Measurements from ENCODE around the gene PSG3. TPM values are rescaled to one million over a fixed set of nuclear protein-coding genes. Genes with fewer than 3 reads are reported as not detected.
"Not testable (repeated sequence)": the region's sequence is repeated elsewhere in the genome, so short reads cannot be mapped to it uniquely, and the experiment has no call there.

The PSG3 gene
- total RNA-seq, 1 experiment from 2014 or later = not detected

GRCh38 chr19:42787766-42788165 lies 47.5 kb upstream of the PSG3 start:
- H3K18ac ChIP-seq (ENCODE audit: insufficient read length, low read depth, low read length); H3K27ac ChIP-seq (ENCODE audit: insufficient read length, low read depth, low read length); H3T11ph ChIP-seq (ENCODE audit: low read length); H3K4ac ChIP-seq (ENCODE audit: low read depth, low read length); DNase-seq; H3K27me3 ChIP-seq (ENCODE audit: insufficient read depth, low read length); H2AFZ ChIP-seq (ENCODE audit: low read length); H2BK120ac ChIP-seq (ENCODE audit: low read depth, low read length, poor library complexity, severe bottlenecking); H3K27me3 Mint-ChIP-seq (ENCODE audit: low read depth); H3K27ac Mint-ChIP-seq; H3K4me1 ChIP-seq (ENCODE audit: insufficient read depth, low read length); H3K9ac ChIP-seq (ENCODE audit: extremely low read depth, insufficient read length, low read length); H3K4me1 Mint-ChIP-seq; H3K36me3 Mint-ChIP-seq (ENCODE audit: insufficient read depth in 1 of 3, low read depth in 3 of 3); H3K79me2 ChIP-seq (ENCODE audit: insufficient read depth, low read length); H3K4me2 ChIP-seq (ENCODE audit: insufficient read depth, insufficient read length, low read length); H2BK20ac ChIP-seq (ENCODE audit: low read depth, low read length, poor library complexity, severe bottlenecking); H2AK5ac ChIP-seq (ENCODE audit: insufficient read length, low read length); H4K8ac ChIP-seq (replicated peaks; ENCODE audit: insufficient read length, low read depth, low read length); H3K23ac ChIP-seq (ENCODE audit: insufficient read length, low read depth, low read length); H2BK15ac ChIP-seq (ENCODE audit: low read depth, low read length); H4K5ac ChIP-seq (ENCODE audit: insufficient read length, low read depth, low read length); H4K20me1 ChIP-seq (ENCODE audit: control insufficient read depth, insufficient read depth, insufficient read length); H3K23me2 ChIP-seq (ENCODE audit: insufficient read length, low read depth, low read length, poor library complexity, severe bottlenecking); H4K91ac ChIP-seq (ENCODE audit: insufficient read length, low read depth, low read length); H3K4me3 Mint-ChIP-seq; H2BK12ac ChIP-seq (ENCODE audit: insufficient read length, low read depth, low read length); H2BK5ac ChIP-seq (ENCODE audit: insufficient read length, low read length); H3K79me1 ChIP-seq (ENCODE audit: insufficient read depth, low read depth, low read length, poor library complexity, severe bottlenecking); H3K56ac ChIP-seq (ENCODE audit: insufficient read length, low read depth, low read length); H3K14ac ChIP-seq (ENCODE audit: insufficient read depth, low read length): not testable (repeated sequence)
- H3K9me3 ChIP-seq (ENCODE audit: control insufficient read depth, low read depth, low read length) = peaks cover 38% of the 10 kb centered on the region
- no CpG with 5 or more reads among the region's 2 CpGs for WGBS (ENCODE audit: extremely low coverage, insufficient read length, low lambda C conversion rate)
- H3K9me3 Mint-ChIP-seq = peaks cover 84 to 85% of the 10 kb centered on the region in 2 experiments

Measured in H9 (cell line).